Measurements from ENCODE around the gene ALPG.
A peak's percentile ranks its signal among the peaks of the same experiment; 100 is the strongest.
"Not testable (repeated sequence)": the region's sequence is repeated elsewhere in the genome, so short reads cannot be mapped to it uniquely, and the experiment has no call there.

The ALPG gene

GRCh38 chr2:232440220-232441018, 33.8 kb downstream of the ALPG start:
- H3K79me2 ChIP-seq (ENCODE audit: insufficient read depth, low read length); H2AFZ ChIP-seq (ENCODE audit: low read length); H3K4me3 ChIP-seq (ENCODE audit: low read depth, low read length, poor library complexity, severe bottlenecking); H4K20me1 ChIP-seq (ENCODE audit: insufficient read depth, low read length); H3K9me2 ChIP-seq (ENCODE audit: low read depth, low read length); H3F3A ChIP-seq (ENCODE audit: insufficient read depth, low read length); H3K36me3 ChIP-seq (ENCODE audit: insufficient read depth, low read length); H3K27me3 ChIP-seq (ENCODE audit: insufficient read depth, low read length); H3K4me2 ChIP-seq (ENCODE audit: low read length); H3K9ac ChIP-seq (ENCODE audit: low read length); H3K27ac ChIP-seq (ENCODE audit: low read depth, low read length, poor library complexity, severe bottlenecking); H3K9me3 ChIP-seq (ENCODE audit: low read length); H3K4me1 ChIP-seq (ENCODE audit: insufficient read depth, low read length, severe bottlenecking): not testable (repeated sequence)
- TF ChIP-seq CTCF (IDR thresholded peaks at IDR 0.05; ENCODE audit: low read length) = peak; percentile 77

- Histone ChIP-seq H3K4me3 (ENCODE audit: low read depth, low read length, poor library complexity, severe bottlenecking) (no peak overlapping the region), H3K4me2 (ENCODE audit: low read length) (no peak overlapping the region), H3K27ac (ENCODE audit: low read depth, low read length, poor library complexity, severe bottlenecking) (no peak overlapping the region), H3K9ac (ENCODE audit: low read length) (no peak overlapping the region), H3K9me2 (ENCODE audit: low read depth, low read length) (no peaks in the 10 kb centered on the region), H3F3A (ENCODE audit: insufficient read depth, low read length) (no peaks in the 10 kb centered on the region), H3K9me3 (ENCODE audit: low read length) (no peaks in the 10 kb centered on the region), H3K27me3 (ENCODE audit: insufficient read depth, low read length) (no peaks in the 10 kb centered on the region), H3K4me1 (ENCODE audit: insufficient read depth, low read length, severe bottlenecking) (peaks cover 4% of the 10 kb centered on the region), H4K20me1 (ENCODE audit: insufficient read depth, low read length) (no peaks in the 10 kb centered on the region), H3K79me2 (ENCODE audit: insufficient read depth, low read length) (no peaks in the 10 kb centered on the region), H2AFZ (ENCODE audit: low read length) (no peak overlapping the region), H3K36me3 (ENCODE audit: insufficient read depth, low read length) (no peaks in the 10 kb centered on the region)
- TF ChIP-seq EZH2 (IDR thresholded peaks at IDR 0.05; ENCODE audit: borderline replicate concordance, low read length) (no peak), CTCF (IDR thresholded peaks at IDR 0.05; ENCODE audit: low read length) (no peak)
Measured at GRCh38 chr2:232441147-232441651, 34.6 kb downstream of the ALPG start.

DNA sequence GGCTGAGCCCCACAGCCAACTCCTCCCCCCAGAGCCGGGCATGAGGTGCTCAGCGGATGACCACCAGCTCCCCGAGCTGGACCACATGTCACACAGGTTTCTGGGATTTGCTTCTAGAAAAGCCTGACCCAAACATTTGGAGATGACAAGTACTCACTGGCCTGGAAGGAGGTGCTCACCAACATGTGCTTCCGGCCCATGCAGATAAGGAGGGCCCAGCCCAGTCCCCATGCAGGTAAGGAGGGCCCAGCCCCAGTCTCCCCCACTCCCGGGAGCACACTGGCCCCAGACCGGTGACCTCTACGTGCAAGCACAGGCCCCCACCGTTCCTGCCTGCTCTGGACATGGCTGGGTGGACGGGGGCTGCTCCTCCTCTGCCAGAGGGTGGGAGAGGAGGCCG, 35.3 kb downstream of the ALPG start:
- not testable (repeated sequence) for H3K4me2 ChIP-seq (ENCODE audit: low read length); H3K9me3 ChIP-seq (ENCODE audit: low read length); H3K4me3 ChIP-seq (ENCODE audit: low read depth, low read length, poor library complexity, severe bottlenecking); H3K9ac ChIP-seq (ENCODE audit: low read length); H3K79me2 ChIP-seq (ENCODE audit: insufficient read depth, low read length); H3F3A ChIP-seq (ENCODE audit: insufficient read depth, low read length); H3K27ac ChIP-seq (ENCODE audit: low read depth, low read length, poor library complexity, severe bottlenecking); H3K36me3 ChIP-seq (ENCODE audit: insufficient read depth, low read length); H3K9me2 ChIP-seq (ENCODE audit: low read depth, low read length); H2AFZ ChIP-seq (ENCODE audit: low read length); H3K27me3 ChIP-seq (ENCODE audit: insufficient read depth, low read length); H3K4me1 ChIP-seq (ENCODE audit: insufficient read depth, low read length, severe bottlenecking); H4K20me1 ChIP-seq (ENCODE audit: insufficient read depth, low read length)

DNA sequence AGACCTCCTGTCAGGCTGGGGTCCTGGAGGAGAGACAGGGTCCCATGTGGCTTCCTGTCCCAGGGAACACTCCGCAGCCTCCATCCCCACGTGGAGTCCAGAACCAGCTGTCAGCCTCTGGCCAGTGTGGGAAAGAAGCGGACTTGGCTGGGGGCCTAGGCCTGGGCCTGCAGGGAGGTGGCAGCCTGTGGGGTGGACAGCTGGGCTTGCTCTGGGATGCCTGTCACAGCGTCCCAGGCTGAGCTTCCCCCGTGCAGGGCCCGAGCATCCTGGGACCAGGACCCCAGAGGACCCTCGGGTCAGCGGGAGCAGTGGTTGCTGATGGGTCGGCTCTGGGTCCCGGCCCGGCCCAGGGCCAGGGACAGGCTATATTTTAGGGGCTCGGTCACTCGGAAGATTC, 35.8 kb downstream of the ALPG start:
- not testable (repeated sequence) for H3K79me2 ChIP-seq (ENCODE audit: insufficient read depth, low read length); H3K9ac ChIP-seq (ENCODE audit: low read length); H3K4me3 ChIP-seq (ENCODE audit: low read depth, low read length, poor library complexity, severe bottlenecking); H3K4me1 ChIP-seq (ENCODE audit: insufficient read depth, low read length, severe bottlenecking); H3K27me3 ChIP-seq (ENCODE audit: insufficient read depth, low read length); H3K9me3 ChIP-seq (ENCODE audit: low read length); H2AFZ ChIP-seq (ENCODE audit: low read length); H3K36me3 ChIP-seq (ENCODE audit: insufficient read depth, low read length); H3K27ac ChIP-seq (ENCODE audit: low read depth, low read length, poor library complexity, severe bottlenecking); H3K4me2 ChIP-seq (ENCODE audit: low read length); H4K20me1 ChIP-seq (ENCODE audit: insufficient read depth, low read length); H3K9me2 ChIP-seq (ENCODE audit: low read depth, low read length); H3F3A ChIP-seq (ENCODE audit: insufficient read depth, low read length)

- H3K9me2 ChIP-seq (ENCODE audit: low read depth, low read length); H3F3A ChIP-seq (ENCODE audit: insufficient read depth, low read length); H4K20me1 ChIP-seq (ENCODE audit: insufficient read depth, low read length); H3K4me2 ChIP-seq (ENCODE audit: low read length); H3K36me3 ChIP-seq (ENCODE audit: insufficient read depth, low read length); H3K4me1 ChIP-seq (ENCODE audit: insufficient read depth, low read length, severe bottlenecking); H3K9me3 ChIP-seq (ENCODE audit: low read length); H2AFZ ChIP-seq (ENCODE audit: low read length); H3K4me3 ChIP-seq (ENCODE audit: low read depth, low read length, poor library complexity, severe bottlenecking); H3K27me3 ChIP-seq (ENCODE audit: insufficient read depth, low read length); H3K9ac ChIP-seq (ENCODE audit: low read length); H3K79me2 ChIP-seq (ENCODE audit: insufficient read depth, low read length); H3K27ac ChIP-seq (ENCODE audit: low read depth, low read length, poor library complexity, severe bottlenecking): not testable (repeated sequence)
Measured at GRCh38 chr2:232443047-232443446, 36.4 kb downstream of the ALPG start.

DNA sequence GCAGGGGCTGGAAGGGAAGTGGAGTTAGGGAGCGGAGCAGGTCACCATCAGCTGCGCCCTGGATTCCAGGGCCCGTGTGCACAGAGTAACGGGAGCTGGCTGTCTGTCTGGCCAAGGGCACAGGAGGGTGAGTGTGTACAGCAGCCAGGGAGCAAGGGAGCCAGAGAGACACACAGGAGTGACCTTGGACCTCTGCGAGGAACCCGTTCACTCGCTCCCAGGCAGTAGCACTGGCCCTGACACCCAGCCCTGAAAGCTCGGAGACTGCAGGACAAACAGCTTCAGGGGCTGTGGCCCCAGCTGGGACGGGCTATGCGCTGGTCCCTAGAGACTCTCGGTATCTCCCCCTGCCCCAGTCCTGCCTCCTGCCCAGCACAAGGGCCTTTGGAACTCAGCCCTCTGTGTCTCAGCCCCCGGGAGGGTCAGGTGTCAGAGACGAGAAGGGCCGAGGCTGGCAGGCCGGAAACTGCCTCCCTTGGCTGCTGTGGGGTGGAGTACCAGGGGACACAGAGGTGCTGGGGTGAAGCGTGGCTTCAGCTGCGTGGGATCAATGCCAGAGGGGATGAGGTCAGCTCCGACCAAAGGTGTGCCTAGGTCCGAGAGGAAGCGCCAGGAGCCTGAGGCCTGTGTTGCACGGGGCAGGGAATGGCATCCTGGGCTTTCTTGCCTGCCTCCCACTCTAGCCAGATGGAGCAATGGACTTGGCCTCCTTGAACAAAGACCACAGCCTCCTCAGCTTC, 37.2 kb downstream of the ALPG start:
- H3K4me3 ChIP-seq (ENCODE audit: low read depth, low read length, poor library complexity, severe bottlenecking); H2AFZ ChIP-seq (ENCODE audit: low read length): not testable (repeated sequence)

More for the DNA sequence above, 37.2 kb downstream of the ALPG start:
- H3K27ac ChIP-seq (ENCODE audit: low read depth, low read length, poor library complexity, severe bottlenecking); H3K4me2 ChIP-seq (ENCODE audit: low read length); H3K9ac ChIP-seq (ENCODE audit: low read length); H3F3A ChIP-seq (ENCODE audit: insufficient read depth, low read length); H3K27me3 ChIP-seq (ENCODE audit: insufficient read depth, low read length); H3K36me3 ChIP-seq (ENCODE audit: insufficient read depth, low read length); H4K20me1 ChIP-seq (ENCODE audit: insufficient read depth, low read length); H3K79me2 ChIP-seq (ENCODE audit: insufficient read depth, low read length); H3K9me3 ChIP-seq (ENCODE audit: low read length); H3K4me1 ChIP-seq (ENCODE audit: insufficient read depth, low read length, severe bottlenecking); H3K9me2 ChIP-seq (ENCODE audit: low read depth, low read length): not testable (repeated sequence)
